Measurements from ENCODE around the gene HOXA3. TPM values are rescaled to one million over a fixed set of nuclear protein-coding genes. Genes with fewer than 3 reads are reported as not detected.
A peak's percentile ranks its signal among the peaks of the same experiment; 100 is the strongest.

The HOXA3 gene
- total RNA-seq, 2 experiments from 2014 or later, result not detected

- DNase-seq (peak; percentile 42), ATAC-seq (ENCODE audit: low read depth) (no peak)
- Mint-ChIP-seq H3K27me3 (peaks cover 92% of the 10 kb centered on the region), H3K4me3 (peak overlapping the region; percentile 68), H3K36me3 (peaks cover 2% of the 10 kb centered on the region), H3K27ac (peak overlapping the region; percentile 27), H3K4me1 (peaks cover 30% of the 10 kb centered on the region), H3K9me3 (no peaks in the 10 kb centered on the region)
- POLR2A ChIA-PET, result interaction anchor here (0.9 kb wide), 1 partner anchor 31 kb away, joined by 4 read pairs; no protein-coding TSS in a partner anchor
Measured at GRCh38 chr7:27185854-27186667, 33.7 kb upstream of the HOXA3 start.

GRCh38 chr7:27185013-27185853 is 32.9 kb upstream of the HOXA3 start, which contains the start of gene HOXA11:
TSS of gene HOXA11 (minus strand) at chr7:27185232. CDS start at chr7:27185144, 88 bp downstream.
- H3K9me3 Mint-ChIP-seq, result no peaks in the 10 kb centered on the region
- H3K4me3 Mint-ChIP-seq, result peak within 1 kb of the TSS; percentile 68
- peaks cover 30% of the 10 kb centered on the region for H3K4me1 Mint-ChIP-seq
- peak; percentile 43 for DNase-seq
- no peak for ATAC-seq (ENCODE audit: low read depth)
- H3K27ac Mint-ChIP-seq, result peak within 1 kb of the TSS; percentile 27
- peaks cover 2% of the 10 kb centered on the region for H3K36me3 Mint-ChIP-seq
- H3K27me3 Mint-ChIP-seq, result peaks cover 88% of the 10 kb centered on the region
- POLR2A ChIA-PET, result interaction anchor here (0.9 kb wide), 1 partner anchor 30 kb away, joined by 4 read pairs; no protein-coding TSS in a partner anchor

GRCh38 chr7:27184337-27185012 is 32.1 kb upstream of the HOXA3 start:
- ATAC-seq (ENCODE audit: low read depth) (no peak), DNase-seq (peak; percentile 59)
- no peaks in the 10 kb centered on the region for H3K9me3 Mint-ChIP-seq
- peak overlapping the region; percentile 68 for H3K4me3 Mint-ChIP-seq
- peaks cover 85% of the 10 kb centered on the region for H3K27me3 Mint-ChIP-seq
- H3K27ac Mint-ChIP-seq, result peak overlapping the region; percentile 22
- peaks cover 31% of the 10 kb centered on the region for H3K4me1 Mint-ChIP-seq
- POLR2A ChIA-PET, result no interaction called here
- H3K36me3 Mint-ChIP-seq, result peaks cover 1% of the 10 kb centered on the region

- H3K27ac Mint-ChIP-seq, result no peak overlapping the region
- POLR2A ChIA-PET, result interaction anchor here (0.6 kb wide), 1 partner anchor 29 kb away, joined by 5 read pairs; no protein-coding TSS in a partner anchor
- no peaks in the 10 kb centered on the region for H3K9me3 Mint-ChIP-seq
- H3K36me3 Mint-ChIP-seq, result peaks cover 1% of the 10 kb centered on the region
- ATAC-seq (ENCODE audit: low read depth), result no peak
- H3K4me1 Mint-ChIP-seq, result peaks cover 32% of the 10 kb centered on the region
- H3K4me3 Mint-ChIP-seq, result peak overlapping the region; percentile 40
- H3K27me3 Mint-ChIP-seq, result peaks cover 85% of the 10 kb centered on the region
- DNase-seq, result peak; percentile 27
Measured at GRCh38 chr7:27183682-27184336, 31.4 kb upstream of the HOXA3 start.

GRCh38 chr7:27182861-27183681 is 30.7 kb upstream of the HOXA3 start:
- peaks cover 25% of the 10 kb centered on the region for H3K4me1 Mint-ChIP-seq

GRCh38 chr7:27182285-27182841 is 30.0 kb upstream of the HOXA3 start:
- Mint-ChIP-seq H3K36me3 (peaks cover 1% of the 10 kb centered on the region), H3K4me3 (no peak overlapping the region), H3K27me3 (peaks cover 85% of the 10 kb centered on the region), H3K4me1 (peaks cover 21% of the 10 kb centered on the region), H3K27ac (no peak overlapping the region), H3K9me3 (no peaks in the 10 kb centered on the region)
- POLR2A ChIA-PET, result no interaction called here
- ATAC-seq (ENCODE audit: low read depth) (no peak), DNase-seq (no peak)

More at GRCh38 chr7:27182861-27183681, 30.7 kb upstream of the HOXA3 start:
- ATAC-seq (ENCODE audit: low read depth) (no peak), DNase-seq (peak; percentile 34)
- H3K9me3 Mint-ChIP-seq, result no peaks in the 10 kb centered on the region
- POLR2A ChIA-PET, result interaction anchor here (0.6 kb wide), 1 partner anchor 28 kb away, joined by 5 read pairs; no protein-coding TSS in a partner anchor
- peaks cover 85% of the 10 kb centered on the region for H3K27me3 Mint-ChIP-seq
- no peak overlapping the region for H3K27ac Mint-ChIP-seq
- no peak overlapping the region for H3K4me3 Mint-ChIP-seq
- H3K36me3 Mint-ChIP-seq, result peaks cover 1% of the 10 kb centered on the region

- peaks cover 21% of the 10 kb centered on the region for H3K4me1 Mint-ChIP-seq
- no peaks in the 10 kb centered on the region for H3K9me3 Mint-ChIP-seq
- H3K4me3 Mint-ChIP-seq, result no peak overlapping the region
- no peak overlapping the region for H3K27ac Mint-ChIP-seq
- ATAC-seq (ENCODE audit: low read depth) (no peak), DNase-seq (peak; percentile 17)
- POLR2A ChIA-PET, result no interaction called here
- H3K36me3 Mint-ChIP-seq, result peaks cover 1% of the 10 kb centered on the region
- H3K27me3 Mint-ChIP-seq, result peaks cover 82% of the 10 kb centered on the region
Measured at GRCh38 chr7:27181795-27182275, 29.5 kb upstream of the HOXA3 start.

DNA sequence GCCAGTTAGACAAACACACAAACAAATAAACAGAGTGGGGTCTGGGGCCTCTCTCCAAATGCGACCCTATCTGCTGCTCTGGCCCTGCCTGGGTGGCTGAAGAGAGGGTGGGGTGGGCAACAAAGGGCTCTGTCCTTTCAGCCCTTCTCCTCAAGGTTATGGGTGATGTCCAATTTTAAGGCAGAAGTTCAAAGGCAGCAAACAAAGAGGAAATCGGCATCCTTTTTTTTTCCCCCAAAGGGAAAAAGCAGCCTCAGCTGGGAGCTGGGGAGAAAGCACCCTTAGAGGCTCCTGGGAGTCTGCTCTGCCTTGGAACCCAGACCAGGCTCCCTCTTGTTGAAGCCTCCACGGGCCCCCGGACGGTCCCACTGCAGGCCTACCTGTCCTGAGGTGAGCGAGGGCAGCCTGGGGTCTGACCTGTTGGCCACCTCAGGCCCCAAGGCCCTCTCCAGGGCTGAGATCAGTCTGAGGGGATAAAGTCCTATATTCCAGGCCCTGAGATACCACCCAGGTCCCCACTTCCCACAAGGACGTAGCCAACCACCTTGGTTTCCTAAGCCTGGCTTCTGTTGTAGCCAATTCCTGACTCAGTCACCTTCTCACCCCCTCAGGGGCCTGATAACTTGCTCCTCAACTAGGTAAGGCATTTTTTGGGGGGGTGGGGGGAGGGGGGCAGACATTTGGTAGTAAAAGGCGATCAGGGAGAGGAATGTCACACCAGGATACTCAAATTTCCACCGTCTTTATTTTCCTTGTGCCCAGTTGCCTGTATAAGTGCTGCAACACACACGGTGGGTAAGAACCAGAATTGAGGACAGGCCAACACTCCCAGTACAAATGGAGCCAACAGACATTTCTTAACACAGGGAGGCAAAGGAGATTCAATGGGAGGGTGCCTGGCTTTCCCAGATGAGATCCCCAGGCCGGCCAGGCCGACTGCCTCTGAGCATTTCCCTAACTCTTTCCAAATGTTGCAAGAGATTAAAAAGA is 28.3 kb upstream of the HOXA3 start:
- Mint-ChIP-seq H3K27ac (no peak overlapping the region), H3K27me3 (peaks cover 71% of the 10 kb centered on the region), H3K9me3 (no peaks in the 10 kb centered on the region), H3K4me3 (no peak overlapping the region), H3K36me3 (peaks cover 1% of the 10 kb centered on the region), H3K4me1 (peaks cover 14% of the 10 kb centered on the region)
- POLR2A ChIA-PET, result no interaction called here
- ATAC-seq (ENCODE audit: low read depth), result no peak
- DNase-seq, result peak; percentile 12

GRCh38 chr7:27179503-27180430 is 27.4 kb upstream of the HOXA3 start:
- Mint-ChIP-seq H3K9me3 (no peaks in the 10 kb centered on the region), H3K36me3 (peaks cover 1% of the 10 kb centered on the region), H3K27ac (no peak overlapping the region), H3K4me1 (peaks cover 6% of the 10 kb centered on the region), H3K27me3 (peaks cover 71% of the 10 kb centered on the region), H3K4me3 (peak overlapping the region; percentile 68)
- DNase-seq, result peak; percentile 77
- ATAC-seq (ENCODE audit: low read depth), result peak; percentile 80
- POLR2A ChIA-PET, result no interaction called here

GRCh38 chr7:27179030-27179429 is 26.6 kb upstream of the HOXA3 start:
- POLR2A ChIA-PET, result no interaction called here
- peaks cover 71% of the 10 kb centered on the region for H3K27me3 Mint-ChIP-seq
- DNase-seq (no peak), ATAC-seq (ENCODE audit: low read depth) (no peak)
- H3K27ac Mint-ChIP-seq, result no peak overlapping the region
- H3K4me1 Mint-ChIP-seq, result peaks cover 5% of the 10 kb centered on the region
- H3K4me3 Mint-ChIP-seq, result no peak overlapping the region
- peaks cover 1% of the 10 kb centered on the region for H3K36me3 Mint-ChIP-seq
- H3K9me3 Mint-ChIP-seq, result no peaks in the 10 kb centered on the region

Measured in activated naive CD8-positive, alpha-beta T cell treated with anti-CD3 and anti-CD28 coated beads, Interleukin-2, amount 10 ng/mL, durations not matched to agents 7 days and 5 days (primary cell).